HG03025 (cell line): ENCODE data around the gene SH2D4B.

ENCODE experiments used
- ATAC-seq: cut with Tn5 transposase; IDR thresholded peaks from one replicate; pipeline ENCODE4 v1.9.1; 2021; ENCODE audit warnings: mild to moderate bottlenecking, moderate library complexity; ENCODE audit not compliant: unreplicated experiment, low FRiP score

The SH2D4B gene

GRCh38 chr10:80537736-80538480 is at the start of gene SH2D4B:
TSS of gene SH2D4B (plus strand) at chr10:80537902. CDS start at chr10:80538332, 430 bp downstream.
- no peak for ATAC-seq

DNA sequence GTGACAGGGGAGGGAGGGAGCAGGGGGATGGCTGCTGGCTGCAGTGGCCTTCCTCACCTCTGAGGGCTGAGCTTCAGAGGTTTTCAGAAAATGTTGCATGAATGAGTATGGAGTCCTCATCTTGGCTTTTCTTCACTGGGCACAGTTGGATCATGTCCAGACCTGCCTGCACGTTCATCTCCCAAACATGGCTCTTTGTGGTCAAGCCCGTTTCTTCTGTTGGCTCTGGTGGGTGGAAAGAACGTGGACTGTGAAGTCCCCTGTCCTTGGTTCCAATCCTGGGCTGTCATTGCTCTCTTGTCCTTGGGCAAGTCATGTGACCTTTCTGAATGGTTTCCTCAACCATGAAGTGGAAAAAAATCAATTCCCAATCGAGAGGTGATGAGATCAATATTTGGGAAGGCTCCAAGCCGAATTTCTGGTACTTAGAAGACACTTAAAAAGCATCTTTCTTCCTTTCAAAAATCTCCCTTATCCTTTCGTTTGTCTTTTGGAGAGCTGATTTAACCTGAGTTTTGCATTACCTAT is 49.1 kb upstream of the SH2D4B start:
- no peak for ATAC-seq

GRCh38 chr10:80489371-80490112 is 48.2 kb upstream of the SH2D4B start:
- ATAC-seq: no peak

DNA sequence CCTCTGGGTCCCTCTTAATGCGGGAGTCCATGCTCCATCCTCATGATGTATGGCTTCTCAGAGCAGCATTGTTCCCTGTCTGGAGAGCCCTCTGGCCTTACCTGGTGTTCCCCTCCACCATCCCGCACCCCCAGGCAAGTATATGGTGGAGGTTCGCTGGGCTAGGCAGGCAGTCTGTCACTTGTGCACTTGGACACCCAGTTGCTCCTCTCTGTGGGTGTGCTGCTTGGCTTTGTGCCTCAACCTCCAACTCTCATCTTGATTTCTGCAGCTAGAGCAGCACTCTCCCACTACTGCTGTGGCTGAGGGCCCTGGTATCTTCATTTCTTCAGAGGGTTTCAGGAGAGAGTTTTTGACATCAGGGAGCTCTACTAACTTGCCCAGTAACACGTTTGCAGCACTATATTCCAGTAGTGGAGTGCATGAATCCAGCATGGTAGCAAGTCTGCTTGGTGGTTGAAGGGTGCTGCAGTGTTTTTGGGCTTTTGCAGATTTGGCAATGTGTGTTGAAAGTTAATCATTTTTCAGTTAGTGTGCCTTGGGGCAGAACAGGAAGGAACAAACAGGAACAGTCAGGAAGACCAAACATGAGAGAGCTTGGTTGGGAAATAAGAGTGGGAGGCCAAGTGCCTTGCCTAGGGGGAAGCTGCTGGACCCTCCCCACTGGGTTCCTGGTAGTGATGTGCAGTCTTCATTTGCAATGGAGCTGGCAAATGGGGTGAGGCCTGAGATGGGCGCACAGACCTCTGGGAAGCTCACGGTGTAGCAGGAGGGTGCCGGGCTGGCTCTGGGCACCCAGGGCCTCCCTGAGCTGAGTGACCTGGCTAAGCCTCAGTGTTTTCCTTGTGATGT is 46.2 kb upstream of the SH2D4B start:
- ATAC-seq: no peak

DNA sequence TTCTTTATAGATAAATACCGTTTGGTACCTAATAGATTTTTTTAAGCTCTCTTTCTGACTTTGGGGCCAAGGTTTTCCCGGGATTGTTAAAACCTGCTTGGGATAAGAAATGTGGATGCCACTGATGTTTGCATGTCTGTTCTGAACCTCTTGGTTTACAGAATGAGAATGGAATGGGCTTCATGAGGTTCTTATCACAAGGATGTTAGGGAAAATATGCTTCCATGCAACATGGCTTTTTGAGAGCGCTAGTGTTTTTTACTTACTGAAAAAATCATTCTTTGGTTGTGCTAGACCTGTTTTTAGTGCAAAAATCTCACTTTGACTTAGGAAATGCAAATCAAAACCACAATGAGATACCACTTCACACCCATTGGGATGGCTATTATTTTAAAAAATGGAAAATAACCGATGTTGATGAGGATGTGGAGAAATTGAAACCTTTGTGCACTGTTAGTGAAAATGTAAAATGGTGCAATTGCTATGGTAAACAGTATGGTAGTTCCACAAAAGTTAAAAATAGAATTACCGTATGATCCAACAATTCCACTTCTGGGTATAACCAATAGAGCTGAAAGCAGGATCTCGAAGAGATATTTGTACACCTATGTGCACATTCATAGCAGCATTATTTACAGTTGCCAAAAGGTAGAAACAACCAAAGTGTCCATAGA is 44.7 kb upstream of the SH2D4B start:
- no peak for ATAC-seq

- ATAC-seq: no peak
Measured at GRCh38 chr10:80493522-80494051, 44.1 kb upstream of the SH2D4B start.

- no peak for ATAC-seq
Measured at GRCh38 chr10:80496555-80497172, 41.0 kb upstream of the SH2D4B start.

- no peak for ATAC-seq
Measured at GRCh38 chr10:80497187-80498077, 40.3 kb upstream of the SH2D4B start.

- ATAC-seq: no peak
Measured at GRCh38 chr10:80498078-80498832, 39.4 kb upstream of the SH2D4B start.

GRCh38 chr10:80498833-80499741 is 38.6 kb upstream of the SH2D4B start:
- ATAC-seq: no peak

DNA sequence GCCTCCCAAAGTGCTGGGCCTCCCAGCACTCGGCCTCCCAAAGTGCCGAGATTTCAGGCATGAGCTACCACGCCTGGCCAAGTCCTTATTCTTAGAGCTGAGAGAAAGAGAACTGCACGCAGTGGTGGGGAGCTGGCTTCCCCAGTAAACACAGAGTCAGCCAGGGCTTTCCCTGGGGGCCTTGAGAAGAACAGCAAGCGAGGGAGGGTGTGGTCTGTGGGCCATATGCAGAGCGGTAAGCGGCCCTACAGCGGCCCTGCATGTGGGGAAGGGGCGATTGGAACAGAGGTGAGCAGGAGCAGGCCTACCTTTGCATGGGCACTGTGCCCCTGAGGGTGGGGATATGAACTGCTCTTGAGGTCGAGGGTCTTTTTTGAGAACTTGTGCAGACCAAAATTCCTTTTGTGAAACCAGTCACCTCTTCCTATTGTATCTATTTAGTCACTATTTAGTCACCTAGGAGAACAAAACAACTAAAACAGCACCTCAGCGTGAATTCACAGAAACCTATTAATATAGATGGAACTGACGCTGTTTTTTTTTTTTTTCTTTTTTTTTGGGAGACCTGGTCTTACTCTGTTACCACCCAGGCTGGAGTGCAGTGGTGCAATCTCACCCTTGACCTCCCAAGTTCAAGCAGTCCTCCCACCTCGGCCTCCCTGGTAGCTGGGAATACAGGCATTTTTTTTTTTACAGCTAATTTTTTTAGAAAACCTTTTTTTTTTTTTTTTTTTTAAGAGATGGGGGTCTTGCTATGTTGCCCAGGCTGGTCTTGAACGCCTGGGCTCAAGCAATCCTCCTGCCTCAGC is 36.9 kb upstream of the SH2D4B start:
- no peak for ATAC-seq

DNA sequence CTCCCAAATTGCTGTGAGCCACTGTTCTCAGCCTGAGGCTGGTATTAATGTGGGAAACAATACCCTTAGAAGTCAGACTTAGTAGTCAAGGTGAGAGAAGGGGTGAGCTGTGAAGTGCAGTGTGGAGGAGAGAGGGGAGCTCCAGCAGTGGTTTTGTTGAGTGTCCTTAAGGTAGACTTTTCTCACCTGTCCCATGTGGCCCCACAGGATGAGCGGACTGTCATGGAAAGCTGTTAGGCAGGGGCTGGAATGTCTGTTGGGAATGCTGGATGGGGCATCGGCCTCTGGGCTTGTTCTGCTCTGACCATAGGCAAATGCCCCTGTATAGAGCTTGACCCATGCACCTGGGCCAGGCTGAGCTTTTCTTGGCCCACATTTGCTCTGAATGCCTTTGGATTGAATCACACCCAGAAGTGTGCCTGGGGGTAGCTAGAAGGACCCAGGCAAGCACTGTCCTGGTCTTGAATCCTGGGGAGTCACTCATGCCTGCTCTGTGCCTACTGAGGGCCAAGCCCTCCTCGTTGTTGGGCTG is 36.3 kb upstream of the SH2D4B start:
- no peak for ATAC-seq

GRCh38 chr10:80501913-80502521 is 35.7 kb upstream of the SH2D4B start:
- no peak for ATAC-seq

DNA sequence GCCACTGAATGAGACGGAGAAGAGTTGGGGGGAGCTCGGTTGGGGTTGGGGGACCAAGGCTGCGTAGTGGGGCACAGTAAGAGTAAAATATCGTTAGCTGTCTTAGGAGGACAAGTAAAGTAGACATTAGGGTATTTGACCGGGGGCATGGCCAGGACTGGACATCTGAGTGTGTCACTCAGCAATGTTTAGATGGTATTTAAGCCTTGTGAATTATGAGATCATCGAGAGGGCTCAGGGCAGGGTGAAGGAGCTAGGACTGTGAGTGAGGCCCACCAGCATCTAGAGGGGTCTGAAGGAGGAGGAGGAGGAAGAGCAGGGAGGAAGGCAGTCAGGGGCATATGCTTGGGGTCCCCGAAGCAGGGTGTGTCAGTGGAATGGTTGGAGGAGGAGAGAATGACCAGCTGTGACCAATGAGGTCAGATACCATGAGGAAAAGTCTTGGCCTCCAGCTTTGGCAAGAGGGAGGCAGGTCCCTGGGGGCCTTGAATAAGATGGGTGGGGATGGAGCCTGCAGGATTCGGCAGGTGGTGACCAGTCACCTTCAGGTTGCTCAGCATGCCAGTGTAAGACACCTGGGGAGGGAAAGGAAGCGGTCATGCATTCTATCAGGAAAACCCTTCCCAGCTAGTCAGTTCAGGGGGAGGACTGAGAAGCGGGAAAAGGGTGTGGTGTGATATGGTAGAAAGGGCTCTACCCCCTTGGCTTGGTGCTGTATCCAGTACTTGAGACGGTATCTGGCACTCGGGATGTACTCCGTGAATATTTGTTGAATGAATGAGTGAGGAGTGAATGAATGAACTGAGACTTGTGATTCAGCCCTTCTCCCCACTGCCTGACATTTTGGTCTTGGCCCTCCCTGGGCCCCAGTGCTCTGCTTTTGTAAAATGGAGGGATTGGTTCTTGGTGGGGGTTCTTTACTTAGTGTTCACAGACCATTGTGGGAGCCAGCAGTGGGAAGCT is 34.8 kb upstream of the SH2D4B start:
- no peak for ATAC-seq
